Karpas-422 (cell line): ENCODE measurements around the gene KRT28. TPM values are rescaled to one million over a fixed set of nuclear protein-coding genes. Genes with fewer than 3 reads are reported as not detected.

Source experiments
- DNase-seq: peaks from one replicate; pipeline ENCODE4 v3.0.0-alpha.2; 2015
- H2AFZ ChIP-seq: fragments of 200-600 bp; sonication (generic); 2 replicates; pipeline ENCODE4 v1.6.1; 2014; ENCODE audit warnings: antibody characterized with exemption, low read length, mixed read lengths
- H3K27ac ChIP-seq: fragments of 200-600 bp; sonication (generic); 2 replicates; pipeline ENCODE4 v1.5.1; 2014; ENCODE audit warnings: mild to moderate bottlenecking, low read length, moderate library complexity
- H3K27me3 ChIP-seq: fragments of 200-600 bp; sonication (generic); 2 replicates; pipeline ENCODE4 v1.6.1; 2014; ENCODE audit warnings: low read length, mixed read lengths
- H3K36me3 ChIP-seq: fragments of 200-600 bp; sonication (generic); 2 replicates; pipeline ENCODE4 v1.6.1; 2014; ENCODE audit warnings: low read length, mixed read lengths; ENCODE audit not compliant: insufficient read depth
- H3K4me1 ChIP-seq: fragments of 200-600 bp; sonication (generic); 2 replicates; pipeline ENCODE4 v1.6.1; 2014; ENCODE audit warnings: mild to moderate bottlenecking, low read length, mixed read lengths
- H3K4me2 ChIP-seq: fragments of 200-600 bp; sonication (generic); 2 replicates; pipeline ENCODE4 v1.6.1; 2014; ENCODE audit warnings: low read length, low read depth, mild to moderate bottlenecking; ENCODE audit not compliant: poor library complexity, severe bottlenecking
- H3K4me3 ChIP-seq: fragments of 200-600 bp; sonication (generic); 2 replicates; pipeline ENCODE4 v1.5.1; 2014; ENCODE audit warnings: mild to moderate bottlenecking, antibody characterized with exemption, low read length, mixed read lengths
- H3K79me2 ChIP-seq: fragments of 200-600 bp; sonication (generic); 2 replicates; pipeline ENCODE4 v1.6.1; 2014; ENCODE audit warnings: mild to moderate bottlenecking, low read length, mixed read lengths
- H3K9ac ChIP-seq: fragments of 200-600 bp; sonication (generic); 2 replicates; pipeline ENCODE4 v1.6.0; 2014; ENCODE audit warnings: low read length
- H3K9me2 ChIP-seq: fragments of 200-600 bp; sonication (generic), shearing (Covaris generic); replicated peaks from 2 replicates; pipeline ENCODE4 v1.6.0; 2014; ENCODE audit warnings: mild to moderate bottlenecking, low read length, moderate library complexity; ENCODE audit not compliant: insufficient read depth
- H3K9me3 ChIP-seq: fragments of 300-700, 200-600 bp; sonication (generic); 2 replicates; pipeline ENCODE4 v1.6.1; 2014; ENCODE audit warnings: low read length, mixed read lengths
- H4K20me1 ChIP-seq: fragments of 200-600 bp; sonication (generic); 2 replicates; pipeline ENCODE4 v1.6.1; 2014; ENCODE audit warnings: mild to moderate bottlenecking, antibody characterized with exemption, low read length, low read depth; ENCODE audit not compliant: insufficient read depth
- total RNA-seq: library from RNA; depleted of rRNA; stranded (reverse); fragments of >200 nt; shearing (Covaris generic); gene quantifications from 2 replicates; pipeline ENCODE4 v1.2.3, GENCODE V29; 2014; ENCODE audit warnings: low replicate concordance

Gene KRT28
- total RNA-seq, 1 experiment from 2014 or later = not detected

DNA sequence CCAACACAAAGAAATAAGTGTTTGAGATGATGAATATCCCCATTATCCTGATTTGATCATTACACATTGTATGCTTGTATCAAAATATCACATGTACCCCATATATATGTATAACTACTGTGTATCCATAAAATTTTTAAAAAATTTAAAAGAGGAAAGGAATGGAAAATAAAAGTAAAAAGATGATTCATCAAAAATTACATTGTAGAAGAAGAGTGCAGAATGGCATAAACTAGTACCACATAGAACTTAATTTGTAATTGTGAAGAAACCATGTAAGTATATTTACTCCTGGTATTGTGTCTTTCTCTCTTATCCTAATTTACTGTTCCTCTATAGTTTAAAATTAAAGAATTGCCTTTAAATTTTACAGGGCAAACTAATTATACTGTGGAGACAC lies 34.1 kb upstream of the KRT28 start:
- Histone ChIP-seq H3K9me3 (no peaks in the 10 kb centered on the region), H3K36me3 (peaks cover 11% of the 10 kb centered on the region; the same call in 1 of the 2 replicates), H3K79me2 (peaks cover 19% of the 10 kb centered on the region), H3K27ac (no peak overlapping the region), H3K9me2 (no peaks in the 10 kb centered on the region), H4K20me1 (no peaks in the 10 kb centered on the region), H3K4me3 (no peak overlapping the region), H3K27me3 (no peaks in the 10 kb centered on the region), H2AFZ (no peak overlapping the region), H3K4me2 (no peak overlapping the region), H3K4me1 (peaks cover 8% of the 10 kb centered on the region; the same call in 1 of the 2 replicates), H3K9ac (no peak overlapping the region)
- DNase-seq = no peak

DNA sequence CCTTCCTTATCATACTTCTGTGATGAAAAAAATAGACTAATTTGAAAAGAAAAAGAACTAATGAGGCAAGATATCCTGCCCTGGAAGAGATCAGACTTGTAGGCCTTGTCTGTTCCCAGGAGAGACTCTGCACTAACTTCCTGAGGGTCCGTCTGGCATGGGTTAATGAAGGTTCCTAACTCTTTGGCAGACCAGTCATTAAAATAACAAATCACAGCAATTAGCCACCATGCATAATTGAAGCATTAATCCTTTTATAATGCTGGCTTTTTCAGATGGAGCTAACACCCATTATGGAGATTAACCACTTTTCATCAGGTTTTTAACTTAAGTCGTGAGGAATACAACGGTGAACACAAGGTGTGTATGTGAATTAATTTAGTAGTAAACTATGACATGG lies 33.1 kb upstream of the KRT28 start:
- Histone ChIP-seq H2AFZ (no peak overlapping the region), H4K20me1 (no peaks in the 10 kb centered on the region), H3K27ac (no peak overlapping the region), H3K36me3 (peaks cover 11% of the 10 kb centered on the region), H3K4me2 (no peak overlapping the region), H3K9ac (no peak overlapping the region), H3K79me2 (peaks cover 28% of the 10 kb centered on the region), H3K27me3 (no peaks in the 10 kb centered on the region), H3K9me2 (no peaks in the 10 kb centered on the region), H3K4me3 (no peak overlapping the region), H3K9me3 (no peaks in the 10 kb centered on the region), H3K4me1 (peaks cover 8% of the 10 kb centered on the region; the same call in 1 of the 2 replicates)
- DNase-seq = no peak

DNA sequence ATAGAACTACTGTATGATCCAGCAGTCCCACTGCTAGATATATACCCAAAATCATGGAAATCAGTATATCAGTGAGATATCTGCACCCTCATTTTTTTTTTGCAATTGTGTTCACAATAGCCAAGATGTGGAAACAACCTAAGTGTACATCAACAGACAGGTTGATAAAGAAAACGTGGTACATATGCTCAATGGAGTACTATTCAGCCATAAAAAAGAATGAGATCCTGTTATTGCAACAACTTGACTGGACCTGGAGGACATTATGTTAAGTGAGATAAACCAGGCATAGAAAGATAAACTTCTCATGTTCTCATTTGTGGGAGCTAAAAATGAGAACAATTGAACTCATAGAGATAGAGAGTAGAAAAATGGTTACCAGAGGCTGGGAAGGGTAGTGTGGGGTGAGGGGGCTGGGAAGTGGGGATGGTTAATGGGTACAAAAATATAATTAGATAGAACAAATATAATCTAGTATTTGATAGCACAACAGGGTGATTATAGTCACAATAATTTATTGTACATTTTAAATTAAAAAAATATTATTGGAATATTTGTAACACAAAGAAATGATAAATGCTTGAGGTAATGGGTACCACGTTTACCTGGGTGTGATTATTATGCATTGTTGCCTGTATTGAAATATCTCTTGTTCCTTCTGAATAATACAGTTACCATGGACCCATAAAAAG lies 30.5 kb upstream of the KRT28 start:
- DNase-seq = no peak
- H3K27me3 ChIP-seq = no peaks in the 10 kb centered on the region
- no peaks in the 10 kb centered on the region; the same call in 1 of the 2 replicates for H3K9me2 ChIP-seq
- H3K9ac ChIP-seq = no peak overlapping the region
- H4K20me1 ChIP-seq = no peaks in the 10 kb centered on the region
- no peak overlapping the region for H3K4me2 ChIP-seq
- peaks cover 8% of the 10 kb centered on the region; the same call in 1 of the 2 replicates for H3K4me1 ChIP-seq
- peaks cover 8% of the 10 kb centered on the region for H3K36me3 ChIP-seq
- H3K79me2 ChIP-seq = peaks cover 54% of the 10 kb centered on the region
- no peak overlapping the region for H2AFZ ChIP-seq
- H3K4me3 ChIP-seq = no peak overlapping the region
- H3K9me3 ChIP-seq = no peaks in the 10 kb centered on the region
- no peak overlapping the region for H3K27ac ChIP-seq

DNA sequence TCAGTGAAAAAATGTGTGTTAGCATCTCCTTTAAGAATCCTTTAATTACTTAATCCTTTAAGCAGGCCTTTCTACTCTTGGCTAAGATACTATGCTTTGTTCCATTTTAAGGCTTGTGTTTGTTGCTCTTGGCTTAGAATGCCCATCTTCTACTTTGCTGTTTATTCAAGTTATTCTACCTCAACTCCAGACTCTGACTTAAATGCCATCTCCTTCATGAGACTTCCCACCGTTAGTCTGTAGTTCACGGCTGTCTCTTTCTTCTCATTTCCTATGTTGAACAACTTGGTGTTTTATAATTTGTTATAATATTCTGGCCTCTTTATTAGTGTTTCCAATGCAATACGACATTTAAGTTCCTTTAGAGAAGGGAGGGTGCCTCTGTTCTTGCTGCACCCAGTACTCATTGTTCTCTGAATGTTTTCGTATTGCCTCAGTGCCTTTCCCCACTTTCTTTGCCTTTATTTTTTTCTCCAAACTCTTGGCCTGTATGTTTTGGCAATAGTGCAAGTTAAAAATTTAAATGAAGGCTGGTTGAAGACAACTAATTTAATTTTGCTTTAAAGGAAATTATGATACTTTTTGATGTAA lies 28.8 kb upstream of the KRT28 start:
- Histone ChIP-seq H4K20me1 (no peaks in the 10 kb centered on the region), H2AFZ (no peak overlapping the region)

DNA sequence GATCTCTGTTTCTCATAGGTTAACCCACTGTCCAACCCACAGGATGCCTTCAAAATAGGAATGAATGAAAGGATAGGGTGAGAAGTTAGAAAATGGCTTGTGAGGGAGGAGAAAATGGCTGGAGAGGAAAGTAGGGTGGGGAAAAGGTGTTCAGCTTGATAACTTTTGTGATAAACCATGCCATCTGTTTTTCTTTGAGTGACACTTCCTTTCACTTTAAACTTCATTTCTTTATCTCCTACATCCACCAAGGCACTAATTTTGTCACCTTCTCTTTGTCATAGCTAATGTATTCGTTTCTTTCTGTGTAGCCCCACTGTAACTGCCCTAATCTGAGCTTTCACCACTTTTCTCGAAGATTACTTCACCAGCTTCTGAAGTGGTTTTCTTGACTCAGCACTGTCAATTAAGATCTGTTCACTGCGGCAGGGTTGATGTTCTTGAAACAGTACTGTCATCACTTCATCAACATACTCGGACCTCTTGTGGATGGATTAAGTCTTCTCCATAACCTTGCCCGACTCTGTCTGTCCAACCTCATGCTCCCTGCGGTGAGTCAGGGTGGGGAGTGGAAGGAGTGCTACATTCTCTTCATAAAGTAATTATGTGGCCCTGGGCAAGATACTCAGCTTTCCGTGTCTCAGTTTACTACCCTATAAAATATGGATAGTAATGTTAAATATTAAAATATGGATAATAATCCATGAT lies 28.1 kb upstream of the KRT28 start:
- Histone ChIP-seq H3K9me2 (no peaks in the 10 kb centered on the region; the same call in 1 of the 2 replicates), H4K20me1 (no peaks in the 10 kb centered on the region), H3K9me3 (no peaks in the 10 kb centered on the region), H3K9ac (no peak overlapping the region), H2AFZ (no peak overlapping the region), H3K4me2 (no peak overlapping the region), H3K79me2 (peaks cover 78% of the 10 kb centered on the region), H3K36me3 (no peaks in the 10 kb centered on the region; the same call in 1 of the 2 replicates), H3K4me3 (no peak overlapping the region), H3K27me3 (no peaks in the 10 kb centered on the region), H3K27ac (no peak overlapping the region), H3K4me1 (peaks cover 15% of the 10 kb centered on the region)
- DNase-seq = no peak

More for the DNA sequence above, 28.8 kb upstream of the KRT28 start:
- no peak for DNase-seq
- Histone ChIP-seq H3K79me2 (peaks cover 71% of the 10 kb centered on the region), H3K27ac (no peak overlapping the region), H3K4me2 (no peak overlapping the region), H3K4me1 (peaks cover 13% of the 10 kb centered on the region), H3K27me3 (no peaks in the 10 kb centered on the region), H3K9me3 (no peaks in the 10 kb centered on the region), H3K36me3 (no peaks in the 10 kb centered on the region; the same call in 1 of the 2 replicates), H3K4me3 (no peak overlapping the region), H3K9me2 (no peaks in the 10 kb centered on the region; the same call in 1 of the 2 replicates), H3K9ac (no peak overlapping the region)

DNA sequence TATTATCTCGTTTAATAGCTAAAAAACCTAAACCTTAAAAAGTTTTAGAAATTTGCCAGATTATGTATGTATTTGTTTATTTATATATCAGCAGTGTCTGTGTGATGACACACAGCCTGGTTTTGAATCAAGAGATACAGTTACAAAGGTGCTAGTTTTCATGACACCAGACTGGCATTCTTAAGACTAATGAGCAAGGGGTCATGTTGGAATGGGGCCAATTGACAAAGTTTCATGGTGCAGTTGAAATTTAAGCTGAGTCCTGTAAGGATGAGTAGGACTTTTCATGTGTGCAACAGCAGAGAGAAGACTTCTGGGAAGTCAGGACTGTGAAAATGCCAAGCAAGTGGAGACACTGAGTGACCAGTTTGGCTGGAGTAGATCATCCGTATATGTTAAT lies 25.8 kb upstream of the KRT28 start:
- Histone ChIP-seq H3K27ac (no peak overlapping the region), H3K36me3 (peaks cover 3% of the 10 kb centered on the region; the same call in 1 of the 2 replicates), H3K79me2 (peaks cover 92% of the 10 kb centered on the region), H3K27me3 (no peaks in the 10 kb centered on the region), H3K4me3 (no peak overlapping the region), H2AFZ (no peak overlapping the region), H3K9ac (no peak overlapping the region), H4K20me1 (no peaks in the 10 kb centered on the region), H3K4me1 (peaks cover 9% of the 10 kb centered on the region), H3K4me2 (no peak overlapping the region), H3K9me3 (no peaks in the 10 kb centered on the region), H3K9me2 (no peaks in the 10 kb centered on the region; the same call in 1 of the 2 replicates)
- DNase-seq = no peak

DNA sequence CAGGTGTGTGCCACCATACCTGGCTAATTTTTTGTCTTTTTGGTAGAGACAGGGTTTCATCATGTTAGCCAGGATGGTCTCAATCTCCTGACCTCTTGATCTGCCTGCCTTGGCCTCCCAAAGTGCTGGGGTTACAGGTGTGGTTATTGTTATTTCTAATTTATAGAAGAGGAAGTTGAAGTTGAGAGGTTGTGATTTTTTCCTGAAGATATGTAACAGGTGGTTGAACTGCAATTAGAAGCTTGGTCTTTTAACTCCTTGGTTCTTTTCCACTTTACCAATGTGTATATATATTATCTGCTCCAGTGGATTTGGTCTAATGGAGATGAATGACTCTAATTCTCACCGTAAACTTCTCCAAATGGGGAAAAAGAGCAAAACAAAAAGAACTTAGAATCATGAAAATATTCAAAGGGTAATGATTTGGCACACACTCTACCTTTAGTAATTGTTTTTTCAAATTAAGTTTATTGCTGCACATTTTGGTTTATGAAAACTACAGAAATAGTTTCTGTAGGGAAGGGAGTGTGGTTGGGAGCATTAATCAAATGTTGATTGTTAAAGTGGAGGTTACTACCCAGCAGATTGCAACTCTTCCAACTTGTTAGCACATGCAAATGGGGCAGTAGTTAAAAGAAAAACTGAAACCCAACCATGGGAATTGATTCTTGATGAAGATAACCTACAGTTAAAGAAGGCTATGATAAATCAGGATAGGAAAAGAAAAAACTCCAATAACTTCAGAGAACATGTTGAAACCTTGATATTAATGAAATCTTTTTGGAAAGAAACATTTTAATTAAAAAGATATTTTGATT lies 24.5 kb upstream of the KRT28 start:
- H3K27me3 ChIP-seq = no peaks in the 10 kb centered on the region
- DNase-seq = no peak
- no peaks in the 10 kb centered on the region for H4K20me1 ChIP-seq
- peaks cover 95% of the 10 kb centered on the region for H3K79me2 ChIP-seq
- H3K9me3 ChIP-seq = no peaks in the 10 kb centered on the region
- H3K9ac ChIP-seq = no peak overlapping the region
- no peaks in the 10 kb centered on the region; the same call in 1 of the 2 replicates for H3K9me2 ChIP-seq
- H3K36me3 ChIP-seq = peaks cover 8% of the 10 kb centered on the region; the same call in 1 of the 2 replicates
- no peak overlapping the region for H3K4me3 ChIP-seq
- peaks cover 19% of the 10 kb centered on the region for H3K4me1 ChIP-seq
- no peak overlapping the region for H3K27ac ChIP-seq
- no peak overlapping the region for H2AFZ ChIP-seq
- H3K4me2 ChIP-seq = no peak overlapping the region
